IMR-90 (cell line): ENCODE data around the gene APOL5. TPM values are rescaled to one million over a fixed set of nuclear protein-coding genes. Genes with fewer than 3 reads are reported as not detected.

Experiments
- ATAC-seq: fragments of 200-7000 bp; cut with Tn5 transposase; 2 replicates; pipeline ENCODE4 v1.9.1; 2020; ENCODE audit warnings: low read depth, mild to moderate bottlenecking, moderate library complexity
- BruUV-seq: library from RNA; stranded (reverse); fragments of 400-500 nt; replicated peaks from 2 replicates; lab custom pipeline; 2021; lab: Mats Ljungman, UMichigan
- CTCF ChIA-PET: fragments of 300-600 bp; formaldehyde crosslinking; extraction: SDS; loops from one replicate; lab custom pipeline; 2021; ENCODE audit warnings: antibody characterized with exemption; lab: Yijun Ruan, JAX
- POLR2A ChIA-PET: fragments of 300-600 bp; sonication (Branson Sonifier 250); formaldehyde crosslinking; loops from one replicate; lab custom pipeline; 2022; ENCODE audit warnings: antibody characterized with exemption; ENCODE audit not compliant: unreplicated experiment; lab: Charles Lee
- DNase-seq: peaks from one replicate; pipeline ENCODE4 v3.0.0; 2013
- H2AFZ ChIP-seq: replicated peaks from 2 replicates; pipeline ENCODE3; 2013; ENCODE audit warnings: low read length, mild to moderate bottlenecking; ENCODE audit not compliant: poor library complexity
- H2AK5ac ChIP-seq: 2 replicates; pipeline ENCODE4 v1.6.1; 2013; ENCODE audit warnings: low read depth, low read length, inconsistent platforms
- H2AK9ac ChIP-seq: replicated peaks from 2 replicates; pipeline ENCODE3; 2013; ENCODE audit warnings: mild to moderate bottlenecking, low read depth, low read length, moderate library complexity; ENCODE audit not compliant: poor library complexity
- H2BK120ac ChIP-seq: 2 replicates; pipeline ENCODE4 v1.6.1; 2013; ENCODE audit warnings: low read depth, low read length, inconsistent platforms
- H2BK15ac ChIP-seq: 3 replicates; pipeline ENCODE4 v1.6.1; 2013; ENCODE audit warnings: low read depth, low read length, inconsistent platforms
- H2BK20ac ChIP-seq: 2 replicates; pipeline ENCODE4 v1.6.1; 2013; ENCODE audit warnings: low read depth, mild to moderate bottlenecking, inconsistent platforms, low read length, moderate library complexity
- H2BK5ac ChIP-seq: 2 replicates; pipeline ENCODE4 v1.6.1; 2013; ENCODE audit warnings: mild to moderate bottlenecking, low read depth, low read length, inconsistent platforms; ENCODE audit not compliant: poor library complexity, severe bottlenecking
- H3K14ac ChIP-seq: replicated peaks from 2 replicates; pipeline ENCODE4 v1.6.1; 2013; ENCODE audit warnings: low read depth, low read length, inconsistent platforms
- H3K18ac ChIP-seq: 2 replicates; pipeline ENCODE4 v1.6.1; 2013; ENCODE audit warnings: low read depth, low read length, control low read depth
- H3K23ac ChIP-seq: 2 replicates; pipeline ENCODE4 v1.6.1; 2013; ENCODE audit warnings: low read depth, low read length, inconsistent platforms
- H3K27ac ChIP-seq: 2 replicates; pipeline ENCODE4 v1.5.1; 2013; ENCODE audit warnings: mild to moderate bottlenecking, control low read depth, low read length; ENCODE audit not compliant: insufficient read depth
- H3K27me3 ChIP-seq: 2 replicates; pipeline ENCODE4 v1.6.1; 2013; ENCODE audit warnings: low read length; ENCODE audit not compliant: control insufficient read depth, insufficient read depth
- H3K36me3 ChIP-seq: 2 replicates; pipeline ENCODE4 v1.6.1; 2013; ENCODE audit warnings: low read length, mixed read lengths; ENCODE audit not compliant: control insufficient read depth, insufficient read depth
- H3K4ac ChIP-seq: 2 replicates; pipeline ENCODE4 v1.6.1; 2013; ENCODE audit warnings: low read depth, low read length, inconsistent platforms
- H3K4me1 ChIP-seq: 2 replicates; pipeline ENCODE4 v1.6.1; 2013; ENCODE audit warnings: low read length, mixed read lengths; ENCODE audit not compliant: control insufficient read depth, insufficient read depth
- H3K4me2 ChIP-seq: 2 replicates; pipeline ENCODE4 v1.6.1; 2013; ENCODE audit warnings: low read depth, mild to moderate bottlenecking, control low read depth, low read length, moderate library complexity
- H3K4me3 ChIP-seq: 2 replicates; pipeline ENCODE4 v1.5.1; 2013; ENCODE audit warnings: low read depth, mild to moderate bottlenecking, control low read depth, low read length, moderate library complexity; ENCODE audit not compliant: insufficient read depth
- H3K56ac ChIP-seq: 2 replicates; pipeline ENCODE4 v1.6.1; 2013; ENCODE audit warnings: low read length, inconsistent platforms; ENCODE audit not compliant: insufficient read depth; ENCODE audit errors: extremely low read depth
- H3K79me1 ChIP-seq, 2 experiments: 2 replicates each; pipeline ENCODE4 v1.6.1; 2013; ENCODE audit warnings: low read length in 2 of 2, inconsistent platforms in 1 of 2, low read depth in 1 of 2
- H3K9ac ChIP-seq: 2 replicates; pipeline ENCODE4 v1.6.1; 2013; ENCODE audit warnings: low read depth, low read length, control low read depth
- H3K9me1 ChIP-seq: 2 replicates; pipeline ENCODE4 v1.6.1; 2013; ENCODE audit warnings: low read length, inconsistent platforms; ENCODE audit not compliant: insufficient read depth
- H3K9me3 ChIP-seq: 2 replicates; pipeline ENCODE4 v1.6.1; 2013; ENCODE audit warnings: low read length; ENCODE audit not compliant: control insufficient read depth, insufficient read depth
- H4K20me1 ChIP-seq: 2 replicates; pipeline ENCODE4 v1.6.1; 2013; ENCODE audit warnings: low read length, inconsistent platforms; ENCODE audit not compliant: insufficient read depth
- H4K5ac ChIP-seq: 2 replicates; pipeline ENCODE4 v1.6.1; 2013; ENCODE audit warnings: mild to moderate bottlenecking, low read depth, low read length, control low read depth
- H4K8ac ChIP-seq, 2 experiments: 2 replicates each; pipeline ENCODE4 v1.6.1; 2013; ENCODE audit warnings: low read depth in 2 of 2, low read length in 2 of 2, control low read depth in 1 of 2, inconsistent platforms in 1 of 2
- H4K91ac ChIP-seq: 2 replicates; pipeline ENCODE4 v1.6.1; 2013; ENCODE audit warnings: low read depth, low read length, inconsistent platforms; ENCODE audit not compliant: insufficient read depth
- BHLHE40 ChIP-seq: fragments of 150-350 bp; IDR thresholded peaks from 2 replicates; pipeline ENCODE4 v1.6.1; 2016; ENCODE audit warnings: mild to moderate bottlenecking, low read depth, low read length
- CEBPB ChIP-seq: IDR thresholded peaks from 2 replicates; pipeline ENCODE4 v1.6.1; 2012; ENCODE audit warnings: low read depth, low read length, improper control_type of control experiment
- CHD1 ChIP-seq: IDR thresholded peaks from 2 replicates; pipeline ENCODE4 v1.6.1; 2012; ENCODE audit warnings: low read depth, low read length, improper control_type of control experiment
- CTCF ChIP-seq: conservative IDR thresholded peaks from 2 replicates; pipeline ENCODE4 v1.5.1; 2012; ENCODE audit warnings: mild to moderate bottlenecking, low read depth, low read length, improper control_type of control experiment
- ELK1 ChIP-seq: fragments of 150-350 bp; IDR thresholded peaks from 2 replicates; pipeline ENCODE4 v1.6.1; 2016; ENCODE audit warnings: low read depth, mild to moderate bottlenecking, low read length, moderate library complexity, borderline replicate concordance
- FOS ChIP-seq: fragments of 150-350 bp; IDR thresholded peaks from 2 replicates; pipeline ENCODE4 v1.6.1; 2016; ENCODE audit warnings: low read depth, low read length
- MAFK ChIP-seq: IDR thresholded peaks from 2 replicates; pipeline ENCODE4 v1.6.1; 2012; ENCODE audit warnings: low read depth, low read length, improper control_type of control experiment
- MAZ ChIP-seq: IDR thresholded peaks from 2 replicates; pipeline ENCODE4 v1.6.1; 2012; ENCODE audit warnings: low read depth, mild to moderate bottlenecking, low read length, improper control_type of control experiment, moderate library complexity, borderline replicate concordance
- MXI1 ChIP-seq: IDR thresholded peaks from 2 replicates; pipeline ENCODE4 v1.6.1; 2012; ENCODE audit warnings: low read depth, mild to moderate bottlenecking, low read length, moderate library complexity, borderline replicate concordance
- NFE2L2 ChIP-seq: fragments of 150-350 bp; IDR thresholded peaks from 2 replicates; pipeline ENCODE4 v1.6.1; 2016; ENCODE audit warnings: low read depth, mild to moderate bottlenecking, low read length
- POLR2A ChIP-seq: IDR thresholded peaks from 2 replicates; pipeline ENCODE4 v1.6.1; 2012; ENCODE audit warnings: mild to moderate bottlenecking, low read depth, low read length
- RAD21 ChIP-seq: IDR thresholded peaks from 2 replicates; pipeline ENCODE4 v1.6.1; 2012; ENCODE audit warnings: low read length, improper control_type of control experiment
- RCOR1 ChIP-seq: IDR thresholded peaks from 2 replicates; pipeline ENCODE4 v1.6.1; 2012; ENCODE audit warnings: mild to moderate bottlenecking, low read length, improper control_type of control experiment; ENCODE audit not compliant: insufficient replicate concordance
- RFX5 ChIP-seq: IDR thresholded peaks from 2 replicates; pipeline ENCODE4 v1.8.0; 2012; ENCODE audit warnings: low read depth, mild to moderate bottlenecking, low read length, moderate library complexity
- SMC3 ChIP-seq: fragments of 150-350 bp; IDR thresholded peaks from 2 replicates; pipeline ENCODE4 v1.6.1; 2016; ENCODE audit warnings: low read depth, mild to moderate bottlenecking, antibody characterized with exemption, low read length, moderate library complexity
- USF2 ChIP-seq: fragments of 150-350 bp; IDR thresholded peaks from 2 replicates; pipeline ENCODE4 v1.6.1; 2017; ENCODE audit warnings: mild to moderate bottlenecking, antibody characterized with exemption, low read length, low read depth
- dilution Hi-C: fragments of 300-500 bp; cut with HindIII; formaldehyde crosslinking; loops from one replicate; pipeline ENCODE4 v1.14.3; 2018; ENCODE audit warnings: low sequenced_read_pairs; ENCODE audit not compliant: unreplicated experiment
- in situ Hi-C: fragments of 300-500 bp; cut with MboI; formaldehyde crosslinking; loops from 3 replicates; pipeline ENCODE4 v1.14.3; 2019; ENCODE audit warnings: low sequenced_read_pairs, inconsistent platforms, mixed read lengths
- intact Hi-C: fragments of 100-400 bp; cut with micrococcal nuclease; formaldehyde crosslinking; loops from 2 replicates; pipeline ENCODE4 v1.10.0; 2022
- polyA plus RNA-seq, 3 experiments: library from polyadenylated mRNA; depleted of rRNA; stranded (reverse); fragments of >200 nt; gene quantifications; 2 replicates each; pipeline ENCODE4 v1.2.3, GENCODE V29; 2012; ENCODE audit warnings: low replicate concordance in 1 of 3
- total RNA-seq: library from RNA; depleted of rRNA; stranded (reverse); fragments of >200 nt; gene quantifications from 2 replicates; pipeline ENCODE4 v1.2.3, GENCODE V29; 2012

APOL5 gene
- total and polyA plus RNA-seq, 2 of the 4 experiments (the other 2 are of a cell fraction), result 0.15 to 0.18 TPM

- H3K9me1 ChIP-seq, result no peaks in the 10 kb centered on the region
- no TSS peak for BruUV-seq
- TF ChIP-seq POLR2A, result no peak
- TF ChIP-seq SMC3, result no peak
- no peak for TF ChIP-seq CEBPB
- no peak for TF ChIP-seq BHLHE40
- no peak for TF ChIP-seq RCOR1
- no peak for TF ChIP-seq CHD1
- TF ChIP-seq ELK1, result no peak
- TF ChIP-seq RFX5, result no peak
- no peak for TF ChIP-seq RAD21
- no peak for TF ChIP-seq MAFK
- no peak for TF ChIP-seq MXI1
- no peak for TF ChIP-seq MAZ
- TF ChIP-seq CTCF, result no peak
- no peak for TF ChIP-seq NFE2L2
- no peak for TF ChIP-seq FOS
- TF ChIP-seq USF2, result no peak
- no peak overlapping the region for H3K9ac ChIP-seq
- DNase-seq, result no peak
- no peaks in the 10 kb centered on the region for H3K79me1 ChIP-seq
- H4K5ac ChIP-seq, result no peak overlapping the region
- ATAC-seq, result no peak
- no peak overlapping the region for H2BK20ac ChIP-seq
- H2AK5ac ChIP-seq, result no peak overlapping the region
- H3K18ac ChIP-seq, result no peak overlapping the region
- H3K4me1 ChIP-seq, result no peaks in the 10 kb centered on the region
- H2BK15ac ChIP-seq, result no peak overlapping the region
- H4K91ac ChIP-seq, result no peak overlapping the region
- ChIA-PET CTCF (no interaction called here), POLR2A (no interaction called here)
- H3K4ac ChIP-seq, result no peak overlapping the region
- H2AK9ac ChIP-seq, result no peak overlapping the region
- no peak overlapping the region for H4K8ac ChIP-seq
- intact Hi-C loops (no loop called here), dilution Hi-C loops (no loop called here), in situ Hi-C loops (no loop called here)
- no peak overlapping the region for H3K56ac ChIP-seq
- H3K4me2 ChIP-seq, result no peak overlapping the region
- no peak overlapping the region for H3K14ac ChIP-seq
- H3K27ac ChIP-seq, result no peak overlapping the region
- H3K4me3 ChIP-seq, result no peak overlapping the region
- no peak overlapping the region for H2AFZ ChIP-seq
- H2BK120ac ChIP-seq, result no peak overlapping the region
- H2BK5ac ChIP-seq, result no peak overlapping the region
- peaks cover 3% of the 10 kb centered on the region; the same call in 1 of the 2 replicates for H3K9me3 ChIP-seq
- no peaks in the 10 kb centered on the region for H3K36me3 ChIP-seq
- no peaks in the 10 kb centered on the region for H4K20me1 ChIP-seq
- H3K27me3 ChIP-seq, result no peaks in the 10 kb centered on the region; the same call in 1 of the 2 replicates
- H3K23ac ChIP-seq, result no peak overlapping the region; the same call in 1 of the 2 replicates
These were observed 43.3 kb upstream of the APOL5 start for GRCh38 chr22:35674335-35674734.
